Activated T-cell treated with anti-CD3 and anti-CD28 coated beads for 1 hour (primary cell): ENCODE measurements around the gene PNPLA2.

Experiments used
- DNase-seq: peaks from one replicate; pipeline ENCODE4 v3.0.0-alpha.2; 2020; ENCODE audit warnings: low read depth

The PNPLA2 gene

GRCh38 chr11:818396-819128 is at the start of gene PNPLA2:
Gene PNPLA2 (plus strand): TSS chr11:818914. CDS start chr11:819719, 805 bp downstream.
- DNase-seq = no peak

GRCh38 chr11:769887-770641 is 48.6 kb upstream of the PNPLA2 start:
- no peak for DNase-seq

- DNase-seq = no peak
Observed at GRCh38 chr11:770642-771616, 47.8 kb upstream of the PNPLA2 start.

GRCh38 chr11:771617-772204 is 47.0 kb upstream of the PNPLA2 start:
- no peak for DNase-seq

GRCh38 chr11:772429-773390 is 46.0 kb upstream of the PNPLA2 start:
- no peak for DNase-seq

- DNase-seq = no peak
Observed at GRCh38 chr11:773425-773824, 45.3 kb upstream of the PNPLA2 start.

GRCh38 chr11:773830-774229 is 44.9 kb upstream of the PNPLA2 start:
- no peak for DNase-seq

- DNase-seq = no peak
Observed at GRCh38 chr11:774873-775592, 43.7 kb upstream of the PNPLA2 start.

GRCh38 chr11:776263-776560 is 42.5 kb upstream of the PNPLA2 start:
- no peak for DNase-seq

GRCh38 chr11:776561-777287 is 42.0 kb upstream of the PNPLA2 start:
- DNase-seq = no peak

- peak; percentile 92 for DNase-seq
Observed at GRCh38 chr11:777288-778255, 41.1 kb upstream of the PNPLA2 start, which contains the start of gene GATD1. Gene GATD1 (minus strand): TSS chr11:777487. CDS start chr11:777462, 25 bp downstream.

GRCh38 chr11:778976-779954 is 39.4 kb upstream of the PNPLA2 start:
- DNase-seq = no peak

- no peak for DNase-seq
Observed at GRCh38 chr11:779955-780532, 38.7 kb upstream of the PNPLA2 start.

- DNase-seq = no peak
Observed at GRCh38 chr11:782264-783174, 36.2 kb upstream of the PNPLA2 start.

GRCh38 chr11:783581-784015 is 35.1 kb upstream of the PNPLA2 start:
- DNase-seq = no peak
